ENCODE data around the gene VTI1A. TPM values are rescaled to one million over a fixed set of nuclear protein-coding genes. Genes with fewer than 3 reads are reported as not detected.

The VTI1A gene
- total and polyA plus RNA-seq, 4 donors: 5.5 to 26.9 (median 13.1) TPM

- Histone ChIP-seq H3K4me1 (ENCODE audit: control insufficient read depth in 4 of 4, insufficient read depth in 4 of 4, low read length in 3 of 4) (peaks cover 0 to 2% (median 0%) of the 10 kb centered on the region in 4 donors), H3K27ac (ENCODE audit: low read depth in 1 of 2, low read length in 2 of 2) (no peak overlapping the region), H3K9ac (ENCODE audit: low read depth in 1 of 2, low read length in 2 of 2) (no peak overlapping the region), H3K27me3 (ENCODE audit: control insufficient read depth in 4 of 4, insufficient read depth in 4 of 4, low read length in 3 of 4) (no peaks in the 10 kb centered on the region), H3K4me3 (ENCODE audit: low read depth in 1 of 3, low read length in 3 of 3) (no peak overlapping the region), H3K9me3 (ENCODE audit: control insufficient read depth in 4 of 4, low read length in 3 of 4) (no peaks in the 10 kb centered on the region), H3K36me3 (ENCODE audit: control insufficient read depth in 4 of 4, insufficient read depth in 3 of 4, low read depth in 1 of 4, low read length in 3 of 4) (no peaks in the 10 kb centered on the region)
- DNase-seq (ENCODE audit: low spot score): no peak
- 82% methylated on average over 8 of the region's 8 CpGs for WGBS
- TF ChIP-seq RAD21 (IDR thresholded peaks at IDR 0.05) (no peak), NR2F2 (IDR thresholded peaks at IDR 0.05) (no peak), FOXA2 (IDR thresholded peaks at IDR 0.05) (no peak), JUND (IDR thresholded peaks at IDR 0.05) (no peak), TAF1 (conservative IDR thresholded peaks at IDR 0.05) (no peak), ZBTB33 (IDR thresholded peaks at IDR 0.05) (no peak), EGR1 (IDR thresholded peaks at IDR 0.05; ENCODE audit: low read depth in 2 of 2) (no peak), REST (IDR thresholded peaks at IDR 0.05) (no peak), MAX (IDR thresholded peaks at IDR 0.05) (no peak)
These were observed 337.0 kb downstream of the VTI1A start for GRCh38 chr10:112784022-112784461.

GRCh38 chr10:112785089-112785488, 338.1 kb downstream of the VTI1A start:
- Histone ChIP-seq H3K9ac (ENCODE audit: low read depth in 1 of 2, low read length in 2 of 2) (no peak overlapping the region), H3K4me3 (ENCODE audit: low read depth in 1 of 3, low read length in 3 of 3) (no peak overlapping the region), H3K27me3 (ENCODE audit: control insufficient read depth in 4 of 4, insufficient read depth in 4 of 4, low read length in 3 of 4) (no peaks in the 10 kb centered on the region), H3K9me3 (ENCODE audit: control insufficient read depth in 4 of 4, low read length in 3 of 4) (peaks cover 0 to 2% (median under 1%) of the 10 kb centered on the region in 4 donors), H3K4me1 (ENCODE audit: control insufficient read depth in 4 of 4, insufficient read depth in 4 of 4, low read length in 3 of 4) (no peaks in the 10 kb centered on the region), H3K27ac (ENCODE audit: low read depth in 1 of 2, low read length in 2 of 2) (no peak overlapping the region), H3K36me3 (ENCODE audit: control insufficient read depth in 4 of 4, insufficient read depth in 3 of 4, low read depth in 1 of 4, low read length in 3 of 4) (no peaks in the 10 kb centered on the region)
- DNase-seq (ENCODE audit: low spot score): no peak
- no peak for TF ChIP-seq SP1 (IDR thresholded peaks at IDR 0.05)
- TF ChIP-seq EGR1 (IDR thresholded peaks at IDR 0.05; ENCODE audit: low read depth in 2 of 2): no peak
- no peak for TF ChIP-seq YY1 (IDR thresholded peaks at IDR 0.05)
- TF ChIP-seq NR2F2 (IDR thresholded peaks at IDR 0.05): no peak
- no peak for TF ChIP-seq ATF3 (IDR thresholded peaks at IDR 0.05)
- no peak for TF ChIP-seq ZBTB33 (IDR thresholded peaks at IDR 0.05)
- no peak for TF ChIP-seq HNF4G (IDR thresholded peaks at IDR 0.05)
- TF ChIP-seq MAX (IDR thresholded peaks at IDR 0.05): no peak
- no peak for TF ChIP-seq REST (IDR thresholded peaks at IDR 0.05)
- TF ChIP-seq TAF1 (conservative IDR thresholded peaks at IDR 0.05): no peak

Data from liver (tissue), 9 donors.